Measurements from ENCODE around the gene INO80D.
"Not testable (repeated sequence)": the region's sequence is repeated elsewhere in the genome, so short reads cannot be mapped to it uniquely, and the experiment has no call there.

INO80D gene, protein sequence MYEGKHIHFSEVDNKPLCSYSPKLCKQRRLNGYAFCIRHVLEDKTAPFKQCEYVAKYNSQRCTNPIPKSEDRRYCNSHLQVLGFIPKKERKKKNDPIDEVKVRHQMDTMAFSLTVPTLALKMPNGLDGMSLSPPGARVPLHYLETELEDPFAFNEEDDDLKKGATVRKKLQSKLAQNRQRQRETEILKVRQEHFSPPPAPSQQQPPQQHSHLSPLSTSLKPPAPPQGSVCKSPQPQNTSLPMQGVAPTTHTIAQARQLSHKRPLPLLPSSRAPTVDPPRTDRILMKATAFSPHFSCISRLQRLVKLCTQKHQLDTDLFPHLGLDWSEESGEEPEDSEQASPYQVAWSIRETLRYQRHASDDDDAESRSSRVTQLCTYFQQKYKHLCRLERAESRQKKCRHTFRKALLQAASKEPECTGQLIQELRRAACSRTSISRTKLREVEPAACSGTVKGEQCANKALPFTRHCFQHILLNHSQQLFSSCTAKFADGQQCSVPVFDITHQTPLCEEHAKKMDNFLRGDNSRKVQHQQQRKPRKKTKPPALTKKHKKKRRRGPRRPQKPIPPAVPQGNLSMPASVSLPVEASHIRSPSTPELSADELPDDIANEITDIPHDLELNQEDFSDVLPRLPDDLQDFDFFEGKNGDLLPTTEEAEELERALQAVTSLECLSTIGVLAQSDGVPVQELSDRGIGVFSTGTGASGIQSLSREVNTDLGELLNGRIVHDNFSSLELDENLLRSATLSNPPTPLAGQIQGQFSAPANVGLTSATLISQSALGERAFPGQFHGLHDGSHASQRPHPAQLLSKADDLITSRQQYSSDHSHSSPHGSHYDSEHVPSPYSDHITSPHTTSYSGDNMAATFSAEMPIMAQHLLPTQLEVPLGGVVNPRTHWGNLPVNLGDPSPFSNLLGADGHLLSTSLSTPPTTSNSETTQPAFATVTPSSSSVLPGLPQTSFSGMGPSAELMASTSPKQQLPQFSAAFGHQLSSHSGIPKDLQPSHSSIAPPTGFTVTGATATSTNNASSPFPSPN

DNA sequence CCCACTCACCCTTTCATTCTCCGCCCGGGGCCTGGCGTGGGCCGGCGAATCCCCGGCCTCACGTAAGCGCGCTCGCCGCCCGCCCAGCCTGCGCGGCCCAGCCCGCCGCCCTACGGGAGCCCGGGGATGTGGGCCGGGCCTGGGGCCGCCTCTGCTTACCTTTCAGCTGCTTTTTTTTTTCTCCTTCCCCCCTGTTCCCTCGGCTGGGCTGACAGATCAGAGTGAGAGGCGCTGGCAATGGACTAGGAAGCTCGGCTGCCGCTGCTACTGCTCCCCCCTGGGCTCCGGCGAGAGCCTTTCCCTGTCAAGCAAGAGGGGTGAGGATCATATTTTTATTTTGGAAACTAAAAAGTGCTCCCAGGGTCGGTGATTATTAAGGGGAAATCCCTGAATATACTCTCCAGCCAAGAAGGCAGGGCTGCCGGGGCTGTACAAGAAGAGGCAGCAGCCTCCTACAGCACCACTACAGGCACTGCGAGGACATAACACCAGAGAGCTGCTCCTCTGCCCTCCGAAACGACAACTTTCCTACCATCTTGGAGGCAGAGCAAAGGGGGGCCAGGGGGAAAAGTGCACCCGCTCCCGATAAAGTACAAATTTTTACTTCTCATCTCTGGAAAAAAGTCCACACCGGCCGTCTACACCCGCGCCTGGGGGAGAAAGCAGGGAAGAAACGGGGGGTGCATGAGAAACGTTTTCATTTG is at the start of gene INO80D:
INO80D (minus strand) TSS at position 433 of the 704 bp plus-strand sequence. CDS start 23,158 bp downstream, outside the sequence.
- DNase-seq (ENCODE audit: low read depth in 2 of 2): peak; percentile 65 to 71

DNA sequence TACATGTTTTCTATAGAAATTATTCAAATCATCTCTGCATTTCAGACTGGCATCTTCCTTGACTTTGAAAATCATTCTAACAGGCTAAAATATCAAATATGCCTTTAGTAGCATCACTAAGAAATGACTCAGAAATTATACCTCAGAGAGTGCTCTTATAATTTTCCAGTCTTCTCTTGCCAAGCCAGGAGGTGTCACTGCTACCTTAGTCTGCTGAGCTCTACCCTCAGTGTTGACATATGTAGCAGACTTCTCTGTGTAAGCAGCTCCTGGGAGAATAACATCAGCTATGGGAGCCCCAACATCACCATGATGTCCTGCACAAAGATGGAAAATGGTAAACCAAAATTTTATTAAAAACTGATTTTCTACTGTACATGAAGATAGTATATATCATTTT is 41.7 kb upstream of the INO80D start:
- DNase-seq (ENCODE audit: low read depth in 2 of 2): no peak

DNA sequence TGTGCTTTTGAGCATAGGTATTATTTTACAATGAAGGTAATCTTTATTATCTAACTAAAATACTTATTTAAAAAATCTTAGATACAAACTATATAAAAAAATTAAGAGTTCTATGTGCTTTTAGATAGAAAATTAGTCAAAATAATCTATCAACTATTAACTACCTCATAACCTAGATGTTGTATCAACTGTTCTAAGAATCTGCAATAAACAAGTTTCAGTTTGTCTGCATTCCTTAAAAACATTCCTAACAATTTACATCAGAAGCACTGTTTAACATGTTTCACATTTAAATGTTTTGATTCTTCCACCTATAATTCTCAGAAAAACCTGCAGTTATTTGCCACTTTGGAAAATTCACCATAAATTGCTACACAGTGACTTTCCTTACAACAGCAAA is 39.9 kb upstream of the INO80D start:
- DNase-seq (ENCODE audit: low read depth in 2 of 2): no peak

DNA sequence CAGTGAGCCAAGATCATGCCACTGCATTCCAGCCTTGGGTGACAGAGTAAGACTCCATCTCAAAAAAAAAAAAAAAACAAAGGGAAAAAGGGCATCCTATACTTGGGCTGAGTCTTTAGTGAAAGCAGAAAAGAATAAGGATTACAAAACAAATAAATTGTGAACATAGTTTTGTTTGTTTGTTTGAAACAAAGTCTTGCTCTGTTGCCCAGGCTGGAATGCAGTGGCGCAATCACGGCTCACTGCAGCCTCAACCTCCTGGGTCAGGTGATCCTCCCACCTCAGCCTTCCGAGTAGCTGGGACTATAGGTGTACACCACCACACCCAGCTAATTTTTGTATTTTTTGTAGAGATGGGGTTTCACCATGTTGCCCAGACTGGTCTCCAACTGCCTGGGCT is 36.6 kb upstream of the INO80D start:
- DNase-seq (ENCODE audit: low read depth in 2 of 2): not testable (repeated sequence)

DNA sequence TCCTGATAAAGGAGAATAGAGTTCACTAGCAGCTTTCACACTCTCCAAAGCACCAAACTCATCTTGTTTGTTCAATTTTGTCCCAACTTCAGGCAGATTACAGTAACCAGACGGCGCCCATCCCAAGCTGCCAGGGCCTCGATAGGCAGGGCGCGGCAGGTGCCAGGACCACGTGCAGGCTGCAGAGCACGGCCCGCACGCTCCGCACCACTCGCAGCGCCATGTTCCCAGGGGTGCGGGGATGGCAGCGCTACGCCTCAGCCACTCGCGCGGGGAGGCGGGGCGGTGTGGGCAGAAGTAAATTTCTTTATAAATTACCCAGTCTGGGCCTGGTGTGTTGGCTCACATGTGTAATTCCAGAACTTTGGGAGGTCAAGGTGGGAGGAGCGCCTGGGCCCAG is 30.3 kb upstream of the INO80D start:
- no peak for DNase-seq (ENCODE audit: low read depth in 2 of 2)

DNA sequence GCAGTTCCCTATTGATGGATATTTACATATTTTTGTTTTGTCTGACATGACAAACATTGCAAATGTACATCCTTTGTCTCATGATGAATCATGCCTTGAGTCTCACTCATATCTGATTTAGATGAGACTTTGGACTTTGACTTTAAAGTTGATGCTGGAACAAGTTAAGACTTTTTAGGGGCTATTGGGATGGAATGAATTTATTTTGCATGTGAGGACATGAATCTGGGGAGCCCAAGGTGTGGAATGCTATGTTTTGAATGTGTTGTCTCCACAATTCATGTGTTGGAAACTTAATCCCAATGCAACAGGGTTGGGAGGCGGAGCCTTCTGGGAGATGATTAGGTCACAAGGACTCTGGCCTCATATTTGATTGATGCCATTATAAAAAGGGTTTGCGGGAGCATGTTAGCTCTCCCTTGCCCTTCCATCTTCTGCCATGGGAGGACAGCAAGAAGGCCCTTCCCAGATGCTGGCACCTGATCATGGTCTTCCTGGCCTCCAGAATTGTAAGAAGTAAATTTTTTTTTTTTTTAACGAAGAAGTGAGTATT is 29.1 kb upstream of the INO80D start:
- no peak for DNase-seq (ENCODE audit: low read depth in 2 of 2)

DNA sequence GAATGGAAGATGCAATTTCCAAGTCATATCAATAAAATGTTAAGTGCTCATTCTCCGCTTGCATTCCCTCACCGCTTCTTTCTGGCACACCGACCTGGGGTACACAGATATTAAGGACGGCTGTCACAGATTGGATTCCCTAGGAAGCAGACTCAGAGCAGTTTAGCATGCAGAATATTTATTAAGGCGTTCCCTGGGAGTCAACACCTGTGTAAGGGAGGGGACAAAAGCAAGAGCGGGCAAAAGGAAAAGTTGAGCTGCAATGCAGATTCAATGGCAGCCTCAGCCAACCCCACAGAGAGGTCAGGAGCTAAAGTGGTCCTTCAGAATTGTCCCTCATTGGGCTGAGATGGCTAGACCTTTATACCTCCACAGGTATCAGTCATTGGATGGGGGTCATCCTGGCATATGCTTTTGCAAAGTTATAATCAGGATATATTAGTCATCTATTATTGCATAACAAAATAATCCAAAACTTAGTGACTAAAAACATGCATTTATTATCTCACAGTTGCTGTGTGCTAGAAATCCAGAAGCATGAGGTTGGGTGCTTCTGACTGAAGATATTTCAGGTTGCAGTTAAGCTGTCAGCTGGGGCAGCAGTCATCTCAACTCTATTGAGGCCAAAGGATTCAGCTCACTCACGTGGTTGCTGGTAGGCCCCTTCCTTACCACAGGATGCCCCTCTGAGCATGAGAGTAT is 27.0 kb upstream of the INO80D start:
- no peak for DNase-seq (ENCODE audit: low read depth in 2 of 2)

DNA sequence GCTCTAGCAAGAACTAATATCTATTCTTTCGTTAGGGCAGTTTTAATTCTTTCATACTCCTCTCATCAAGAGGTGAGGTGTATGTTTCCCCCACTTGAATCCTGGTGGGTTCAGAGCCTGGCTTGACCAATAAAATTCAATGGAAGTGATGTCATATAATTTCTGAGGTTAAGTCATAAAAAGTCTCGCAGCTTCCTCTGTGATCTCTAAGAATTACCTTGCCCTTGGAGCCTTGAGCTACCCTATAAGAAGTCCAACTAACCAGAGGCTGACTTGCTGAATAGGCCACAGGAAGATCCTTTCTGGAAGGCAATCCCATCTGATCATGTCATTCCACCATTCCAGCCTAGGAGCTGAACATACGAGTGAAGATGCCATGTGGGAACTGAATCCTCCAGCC is 26.1 kb upstream of the INO80D start:
- no peak for DNase-seq (ENCODE audit: low read depth in 2 of 2)

DNA sequence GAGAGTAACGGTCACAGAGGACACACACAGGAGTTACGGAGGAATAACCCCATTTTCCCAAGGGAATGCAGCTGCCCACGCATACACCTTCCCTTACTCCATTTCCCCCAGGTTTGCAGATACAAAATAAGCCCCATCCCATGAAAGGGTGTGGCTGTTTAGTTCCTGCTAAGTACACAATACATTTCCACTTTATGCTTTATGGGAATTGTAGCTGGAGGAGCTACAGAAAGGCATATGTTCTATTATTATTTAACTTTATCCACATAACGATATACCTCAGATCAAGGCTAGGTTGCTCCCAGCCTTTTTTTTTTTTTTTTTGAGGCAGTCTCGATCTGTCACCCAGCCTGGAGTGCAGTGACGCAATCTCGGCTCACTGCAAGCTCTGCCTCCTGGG is 22.7 kb upstream of the INO80D start:
- DNase-seq (ENCODE audit: low read depth in 2 of 2): no peak

DNA sequence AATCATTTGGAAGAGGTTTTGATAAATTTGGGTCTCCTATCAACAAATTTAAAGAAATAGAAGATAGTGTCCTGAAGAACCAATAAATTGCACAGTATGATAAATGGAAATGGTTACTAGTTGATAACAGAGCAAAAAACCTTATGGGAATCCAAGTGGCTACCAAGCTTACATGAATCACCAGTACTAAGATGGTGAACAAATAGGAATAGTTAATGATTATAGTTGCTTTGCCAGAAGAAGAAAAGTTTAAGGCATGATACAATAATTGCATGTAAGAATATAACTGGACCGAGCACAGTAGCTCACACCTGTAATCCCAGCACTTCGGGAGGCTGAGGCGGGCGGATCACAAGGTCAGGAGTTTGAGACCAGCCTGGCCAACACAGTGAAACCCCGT is 19.6 kb upstream of the INO80D start:
- no peak for DNase-seq (ENCODE audit: low read depth in 2 of 2)

DNA sequence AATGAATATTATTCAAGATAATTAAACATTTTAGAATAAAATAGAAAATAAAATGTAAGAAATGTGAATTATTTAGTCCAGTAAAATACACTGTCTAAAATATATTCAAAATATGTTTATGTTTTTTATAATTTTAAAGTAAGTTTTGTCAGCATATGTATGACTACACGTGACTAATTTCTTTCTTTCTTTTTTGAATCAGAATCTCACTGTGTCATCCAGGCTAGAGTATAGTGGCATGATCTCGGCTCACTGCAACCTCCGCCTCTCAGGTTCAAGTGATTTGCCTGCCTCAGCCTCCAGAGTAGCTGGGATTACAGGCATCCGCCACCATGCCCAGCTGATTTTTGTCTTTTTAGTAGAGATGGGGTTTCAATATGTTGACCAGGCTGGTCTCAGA is 19.1 kb upstream of the INO80D start:
- DNase-seq (ENCODE audit: low read depth in 2 of 2): no peak

DNA sequence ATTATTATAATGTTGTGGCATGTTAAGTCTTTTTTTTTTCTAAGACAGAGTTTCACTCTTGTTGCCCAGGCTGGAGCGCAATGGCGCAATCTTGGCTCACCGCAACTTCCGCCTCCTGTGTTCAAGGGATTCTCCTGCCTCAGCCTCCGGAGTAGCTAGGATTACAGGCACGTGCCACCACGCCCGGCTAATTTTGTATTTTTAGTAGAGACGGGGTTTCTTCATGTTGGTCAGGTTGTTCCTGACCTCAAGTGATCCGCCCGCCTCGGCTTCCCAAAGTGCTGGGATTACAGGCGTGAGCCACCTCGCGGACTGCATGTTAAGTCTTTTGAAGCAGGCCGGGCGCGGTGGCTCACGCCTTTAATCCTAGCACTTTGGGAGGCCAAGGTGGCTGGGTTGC is 12.9 kb upstream of the INO80D start:
- not testable (repeated sequence) for DNase-seq (ENCODE audit: low read depth in 2 of 2)

DNA sequence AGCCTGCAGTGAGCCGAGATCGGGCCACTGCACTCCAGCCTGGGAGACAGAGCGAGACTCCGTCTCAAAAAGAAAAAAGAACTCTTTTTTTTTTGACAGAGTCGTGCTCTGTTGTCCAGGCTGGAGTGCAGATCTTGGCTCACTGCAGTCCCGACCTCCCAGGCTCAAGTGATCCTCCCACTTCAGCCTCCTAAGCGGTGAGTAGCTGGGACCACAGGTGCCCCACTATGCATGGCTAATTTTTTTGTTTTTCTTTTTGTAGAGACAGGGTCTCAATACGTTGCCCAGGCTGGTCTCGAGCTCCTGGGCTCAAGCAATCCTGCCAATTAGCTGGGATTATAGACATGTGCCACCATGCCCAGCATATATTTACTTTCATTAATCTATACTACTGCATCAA is 12.5 kb upstream of the INO80D start:
- DNase-seq (ENCODE audit: low read depth in 2 of 2): no peak

DNA sequence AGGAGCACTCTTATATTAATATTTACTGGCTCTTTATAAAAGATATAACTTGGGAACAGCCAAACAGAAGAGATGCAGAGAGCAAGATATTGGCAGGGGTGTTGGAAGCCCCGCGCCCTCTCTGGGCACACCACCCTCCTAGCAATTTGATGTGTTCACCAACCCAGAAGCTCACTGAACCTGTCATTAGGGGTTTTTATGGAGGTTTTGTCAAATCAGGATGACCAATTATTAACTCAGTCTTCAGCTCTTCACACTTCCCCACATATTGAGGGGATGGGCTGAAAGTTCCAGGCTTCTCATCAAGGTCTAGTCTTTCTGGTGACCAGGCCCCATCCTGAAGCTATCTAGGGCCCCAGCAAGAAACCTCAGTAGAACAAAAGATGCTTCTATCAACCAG is 10.9 kb upstream of the INO80D start:
- DNase-seq (ENCODE audit: low read depth in 2 of 2): no peak

DNA sequence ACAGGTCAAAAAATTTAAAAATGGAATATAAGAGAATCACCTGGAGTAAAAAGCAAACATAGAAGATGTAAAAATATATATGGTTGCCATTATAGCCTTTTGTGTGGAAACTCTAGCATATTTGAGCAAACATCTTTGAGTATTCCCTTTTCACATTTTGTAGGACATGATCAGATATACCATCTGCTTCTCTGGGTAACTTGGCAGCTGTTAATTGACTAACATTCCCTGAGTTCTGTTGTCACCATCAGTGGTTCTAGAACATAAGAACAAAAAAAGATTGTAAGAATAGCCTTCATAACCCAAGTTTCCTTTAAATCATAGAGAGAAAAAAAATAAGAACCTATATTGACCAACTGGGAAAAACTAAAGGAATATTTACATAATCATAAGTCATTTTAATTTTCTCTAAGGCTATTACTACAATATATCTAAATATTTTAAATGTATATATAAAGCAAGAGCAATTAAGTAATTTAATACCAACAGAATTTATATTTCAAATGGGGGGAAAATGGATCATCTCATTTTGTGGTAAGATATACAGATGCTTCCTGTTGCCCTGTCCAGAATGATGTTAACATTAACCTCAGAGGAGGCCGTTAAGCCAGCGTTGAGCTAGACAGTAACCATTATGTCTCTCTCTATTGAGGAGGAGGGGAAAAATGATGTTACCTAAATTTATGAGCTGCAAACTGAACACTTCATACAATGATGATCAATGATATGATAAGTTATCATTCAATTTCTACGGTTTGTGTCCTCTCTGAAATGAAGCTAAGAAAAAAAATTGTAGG is 9.8 kb upstream of the INO80D start:
- DNase-seq (ENCODE audit: low read depth in 2 of 2): no peak

DNA sequence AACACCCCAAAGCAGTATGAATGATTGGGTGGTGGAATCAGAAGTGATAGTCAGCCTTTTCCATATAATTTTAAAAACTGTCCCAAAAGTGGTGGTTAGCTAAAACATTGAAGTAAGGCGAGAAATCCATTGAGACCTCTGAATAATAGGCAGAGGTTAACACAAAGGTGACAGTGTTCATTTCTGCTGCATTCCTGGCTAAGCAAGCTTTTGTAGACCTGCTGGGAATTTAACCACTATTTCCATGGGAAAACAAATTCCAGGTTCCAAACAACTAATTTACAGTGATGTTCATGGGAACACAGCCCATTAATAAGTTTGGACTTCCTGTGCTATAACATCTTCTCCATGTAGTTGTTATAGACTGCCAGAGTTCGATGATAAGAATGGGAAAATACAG is 6.3 kb upstream of the INO80D start:
- no peak for DNase-seq (ENCODE audit: low read depth in 2 of 2)

DNA sequence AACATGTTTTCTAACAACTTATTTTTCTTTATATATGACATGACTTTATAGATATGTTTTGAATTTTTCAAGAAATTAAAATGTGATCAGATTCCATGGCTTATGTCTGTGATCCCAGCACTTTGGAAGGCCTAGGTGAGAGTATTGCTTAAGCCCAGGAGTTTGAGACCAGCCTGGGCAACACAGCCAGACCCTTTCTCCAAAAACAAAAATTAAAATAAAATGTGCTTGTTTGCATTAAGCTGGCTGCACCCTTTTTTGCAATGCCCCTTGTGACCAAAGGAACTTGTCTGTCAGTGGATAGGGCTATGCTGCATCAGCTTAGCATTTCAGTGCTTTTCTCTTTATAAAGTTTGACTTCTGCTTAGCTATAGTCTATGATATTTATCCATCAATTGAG is 2.3 kb upstream of the INO80D start:
- no peak for DNase-seq (ENCODE audit: low read depth in 2 of 2)

DNA sequence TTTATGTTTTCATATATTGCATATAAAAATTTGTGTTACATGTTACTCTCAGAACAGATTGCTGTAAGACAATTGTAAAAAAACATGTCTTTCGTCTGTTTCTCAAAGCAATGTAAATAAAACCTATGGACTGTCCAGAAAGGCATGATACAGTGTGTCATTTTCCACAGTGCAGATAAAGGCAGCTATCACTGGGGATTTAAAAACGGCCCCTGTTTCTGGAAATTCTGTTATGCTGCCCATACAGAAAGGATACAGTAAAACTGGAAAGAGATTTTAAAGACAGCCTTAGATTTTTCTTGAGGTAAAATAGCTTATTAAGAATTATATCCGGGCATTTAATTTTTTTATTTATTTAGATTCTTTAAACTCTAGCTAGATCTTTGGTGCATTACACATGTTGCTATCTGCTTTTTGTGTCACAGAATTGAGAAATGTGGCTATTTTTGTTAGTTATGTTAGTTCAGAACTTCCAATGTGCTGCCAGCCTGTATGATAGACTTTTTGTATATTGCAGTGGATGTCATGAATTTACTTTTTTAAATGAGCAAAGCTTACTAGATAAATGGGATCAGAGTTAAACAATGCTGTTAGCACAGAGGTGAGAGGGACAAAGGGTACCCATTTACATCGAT is 859 bp upstream of the INO80D start:
- DNase-seq (ENCODE audit: low read depth in 2 of 2): no peak

DNA sequence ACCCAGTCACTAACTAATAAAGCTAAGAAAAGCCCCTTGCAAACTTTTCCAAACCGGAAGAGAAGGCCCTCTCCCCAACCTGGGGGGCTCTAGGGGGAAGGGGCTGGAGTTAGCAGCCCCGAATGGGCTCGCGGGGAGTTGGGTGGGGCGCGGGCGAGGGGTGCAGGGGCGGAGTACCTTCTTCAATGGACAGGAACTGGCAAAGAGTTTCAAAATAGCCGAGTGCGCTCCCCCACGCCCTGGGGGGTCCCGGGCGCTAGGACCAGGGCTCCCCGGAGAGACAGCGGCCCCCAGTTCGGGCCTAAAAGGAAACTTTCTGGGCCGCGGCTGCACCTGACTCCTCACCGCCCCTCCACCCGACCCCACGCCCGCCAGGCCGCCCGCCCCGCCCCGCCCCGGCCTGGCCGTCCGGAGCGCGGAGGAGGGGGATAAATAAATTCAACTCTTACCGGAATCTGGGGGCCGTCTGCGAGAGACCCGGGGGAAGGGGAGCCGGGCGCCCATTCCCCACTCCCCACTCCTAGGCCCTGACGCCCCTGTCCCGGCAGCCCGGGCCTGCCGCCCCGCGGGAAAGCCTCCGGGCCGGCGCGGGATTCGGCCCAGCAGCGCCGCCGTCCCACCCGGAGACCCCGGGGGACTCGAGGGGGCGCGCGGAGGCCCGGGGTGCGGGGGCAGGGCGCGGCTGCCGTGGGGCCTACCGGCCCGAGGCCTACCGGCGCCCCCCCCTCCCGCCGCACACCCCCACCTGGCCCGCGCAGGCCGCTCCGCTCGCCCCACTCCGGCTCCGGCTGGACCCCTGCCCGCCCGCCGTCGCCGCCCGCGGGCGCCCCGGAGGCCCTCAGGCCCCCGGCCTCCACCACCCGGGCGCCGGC is 868 bp downstream of the INO80D start:
- DNase-seq (ENCODE audit: low read depth in 2 of 2): peak; percentile 6 to 26

Measured in stimulated activated CD8-positive, alpha-beta memory T cell treated with anti-CD3 and anti-CD28 coated beads, Interleukin-15, amount 100 ng/mL, for 48 hours (primary cell).